PC-3 (cell line): ENCODE data around the gene ELAPOR1.

Source experiments
- EZH2 ChIP-seq: fragments of 300-600 bp; sonication (generic); IDR thresholded peaks from one replicate; pipeline ENCODE4 v1.6.1; 2017; ENCODE audit warnings: antibody characterized with exemption, mild to moderate bottlenecking, low read length; ENCODE audit not compliant: unreplicated experiment
- EZH2phosphoT487 ChIP-seq: fragments of 300-600 bp; sonication (generic); IDR thresholded peaks from 2 replicates; pipeline ENCODE4 v1.6.1; 2018; ENCODE audit warnings: mild to moderate bottlenecking, antibody characterized with exemption, low read length, borderline replicate concordance
- TF ChIP-seq, protein P1 (sequence below): fragments of 300-600 bp; sonication (generic); conservative IDR thresholded peaks from 2 replicates; pipeline ENCODE4 v1.5.1; 2017; ENCODE audit warnings: antibody characterized with exemption, low read depth, mild to moderate bottlenecking, low read length

DNA sequence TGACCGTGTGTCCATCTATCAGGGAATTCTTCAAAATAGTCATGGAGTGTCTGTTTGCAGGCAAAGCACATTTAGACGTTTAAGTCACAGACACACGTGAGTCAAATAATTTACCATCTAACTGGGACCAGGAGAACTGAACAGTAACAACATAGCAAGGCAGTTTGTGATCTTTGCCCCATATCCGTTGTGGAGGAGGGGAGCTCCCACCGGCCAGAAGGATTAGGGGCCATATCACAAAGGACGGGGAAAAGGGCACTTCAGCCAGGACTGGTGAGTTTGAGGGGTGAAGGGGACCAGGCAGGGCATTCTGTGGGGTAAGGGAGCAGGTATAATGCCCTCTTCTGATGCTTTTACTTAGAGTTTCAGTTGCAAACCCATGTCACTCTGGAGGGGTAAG is 22.9 kb downstream of the ELAPOR1 start:
- TF ChIP-seq, protein P1, sequence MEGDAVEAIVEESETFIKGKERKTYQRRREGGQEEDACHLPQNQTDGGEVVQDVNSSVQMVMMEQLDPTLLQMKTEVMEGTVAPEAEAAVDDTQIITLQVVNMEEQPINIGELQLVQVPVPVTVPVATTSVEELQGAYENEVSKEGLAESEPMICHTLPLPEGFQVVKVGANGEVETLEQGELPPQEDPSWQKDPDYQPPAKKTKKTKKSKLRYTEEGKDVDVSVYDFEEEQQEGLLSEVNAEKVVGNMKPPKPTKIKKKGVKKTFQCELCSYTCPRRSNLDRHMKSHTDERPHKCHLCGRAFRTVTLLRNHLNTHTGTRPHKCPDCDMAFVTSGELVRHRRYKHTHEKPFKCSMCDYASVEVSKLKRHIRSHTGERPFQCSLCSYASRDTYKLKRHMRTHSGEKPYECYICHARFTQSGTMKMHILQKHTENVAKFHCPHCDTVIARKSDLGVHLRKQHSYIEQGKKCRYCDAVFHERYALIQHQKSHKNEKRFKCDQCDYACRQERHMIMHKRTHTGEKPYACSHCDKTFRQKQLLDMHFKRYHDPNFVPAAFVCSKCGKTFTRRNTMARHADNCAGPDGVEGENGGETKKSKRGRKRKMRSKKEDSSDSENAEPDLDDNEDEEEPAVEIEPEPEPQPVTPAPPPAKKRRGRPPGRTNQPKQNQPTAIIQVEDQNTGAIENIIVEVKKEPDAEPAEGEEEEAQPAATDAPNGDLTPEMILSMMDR: no peak
- TF ChIP-seq EZH2phosphoT487 (no peak), EZH2 (no peak)
